ENCODE data around the gene FAM9B. TPM values are rescaled to one million over a fixed set of nuclear protein-coding genes. Genes with fewer than 3 reads are reported as not detected.

The FAM9B gene
- total and polyA plus RNA-seq, 5 donors: not detected

DNA sequence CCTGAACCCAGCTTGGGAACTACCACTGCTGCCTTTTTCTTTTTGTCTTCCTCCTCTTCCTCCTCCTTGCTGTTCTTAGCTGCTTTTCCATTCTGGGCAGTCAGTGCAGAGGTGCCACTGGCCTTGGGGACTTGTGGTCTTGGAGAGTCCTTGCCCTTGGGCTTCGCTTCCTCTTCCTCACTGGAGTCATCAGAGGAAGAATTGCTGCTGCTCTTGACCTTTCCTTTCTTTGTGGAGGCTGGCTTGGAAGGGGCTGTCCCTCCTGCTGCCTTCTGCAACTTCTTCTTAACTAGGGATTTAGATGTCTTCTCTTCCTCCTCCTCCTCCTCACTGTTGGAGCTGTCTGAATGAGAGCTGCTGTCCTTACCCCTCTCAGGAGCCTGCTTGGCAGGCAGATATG is 53.2 kb downstream of the FAM9B start:
- ATAC-seq (no peak), DNase-seq (no peak)
- Histone ChIP-seq H3K4me1 (ENCODE audit: control insufficient read depth, insufficient read depth, low read length) (no peaks in the 10 kb centered on the region), H3K27ac (ENCODE audit: low read length) (no peak overlapping the region), H3K9me3 (ENCODE audit: control insufficient read depth, low read length) (no peaks in the 10 kb centered on the region), H3K4me3 (ENCODE audit: low read length) (no peak overlapping the region), H3K27me3 (ENCODE audit: control insufficient read depth, insufficient read depth) (no peaks in the 10 kb centered on the region)
- intact Hi-C loops (cut with DNase I): no loop called here
- 73% methylated on average over 1 of the region's 1 CpG for WGBS

Other genes starting within 250 kb of the FAM9B start
- not detected for gene FAM9A, start 232.7 kb downstream of the FAM9B start, total RNA-seq
- gene FAM9A, start 232.7 kb downstream of the FAM9B start, polyA plus RNA-seq: not detected

All from right cardiac atrium (tissue), 5 donors.